Neuronal stem cell (in vitro differentiated cells): ENCODE measurements around the gene CDC123.
A peak's percentile ranks its signal among the peaks of the same experiment; 100 is the strongest.

ENCODE experiments used
- DNase-seq: peaks from one replicate; pipeline ENCODE4 v3.0.0-alpha.2; 2013; ENCODE audit warnings: low spot score
- H2AFZ ChIP-seq: one replicate; pipeline ENCODE4 v1.6.1; 2013; ENCODE audit warnings: mild to moderate bottlenecking, low read length, inconsistent platforms
- H2AK5ac ChIP-seq: 2 replicates; pipeline ENCODE4 v1.6.1; 2013; ENCODE audit warnings: low read depth, mild to moderate bottlenecking, inconsistent platforms, low read length, moderate library complexity, mixed read lengths
- H2BK120ac ChIP-seq: 2 replicates; pipeline ENCODE4 v1.6.1; 2013; ENCODE audit warnings: low read depth, mild to moderate bottlenecking, inconsistent platforms, low read length, moderate library complexity, mixed read lengths
- H2BK12ac ChIP-seq: one replicate; pipeline ENCODE4 v1.6.1; 2013; ENCODE audit warnings: low read length, inconsistent platforms
- H2BK15ac ChIP-seq: 2 replicates; pipeline ENCODE4 v1.6.1; 2013; ENCODE audit warnings: mild to moderate bottlenecking, low read length, inconsistent platforms, mixed read lengths
- H2BK5ac ChIP-seq: one replicate; pipeline ENCODE4 v1.6.1; 2013; ENCODE audit warnings: inconsistent platforms, mild to moderate bottlenecking, low read length, moderate library complexity
- H3K14ac ChIP-seq: one replicate; pipeline ENCODE4 v1.6.1; 2013; ENCODE audit warnings: low read length, inconsistent platforms
- H3K18ac ChIP-seq: 2 replicates; pipeline ENCODE4 v1.6.1; 2013; ENCODE audit warnings: low read length, inconsistent platforms
- H3K23ac ChIP-seq: 2 replicates; pipeline ENCODE4 v1.6.1; 2013; ENCODE audit warnings: low read depth, mild to moderate bottlenecking, mixed read lengths, low read length, inconsistent platforms; ENCODE audit not compliant: poor library complexity
- H3K27ac ChIP-seq: replicated peaks from 3 replicates; pipeline ENCODE4 v1.5.1; 2013; ENCODE audit warnings: low read length, inconsistent platforms
- H3K27me3 ChIP-seq, 3 experiments: 2 replicates each; pipeline ENCODE4 v1.6.1; 2013; ENCODE audit warnings: low read length in 3 of 3, mild to moderate bottlenecking in 2 of 3, inconsistent platforms in 1 of 3, low read depth in 1 of 3, mixed read lengths in 1 of 3, moderate library complexity in 1 of 3; ENCODE audit not compliant: control insufficient read depth in 3 of 3, insufficient read depth in 3 of 3
- H3K36me3 ChIP-seq, 2 donors: replicated peaks in 1 of 2; 2 replicates each; pipeline ENCODE4 v1.6.1; 2013; ENCODE audit warnings: low read length in 2 of 2; ENCODE audit not compliant: control insufficient read depth in 2 of 2, insufficient read depth in 2 of 2
- H3K4ac ChIP-seq: 2 replicates; pipeline ENCODE4 v1.6.1; 2013; ENCODE audit warnings: inconsistent platforms, mild to moderate bottlenecking, low read length, moderate library complexity
- H3K4me1 ChIP-seq, 2 donors: 1 replicate in 1 of 2; 2 replicates in 1 of 2; pipeline ENCODE4 v1.6.1; 2013; ENCODE audit warnings: low read length in 2 of 2, low read depth in 1 of 2; ENCODE audit not compliant: control insufficient read depth in 2 of 2, insufficient read depth in 1 of 2
- H3K4me2 ChIP-seq: one replicate; pipeline ENCODE4 v1.6.1; 2013; ENCODE audit warnings: mild to moderate bottlenecking, low read length, inconsistent platforms; ENCODE audit not compliant: insufficient read depth, poor library complexity, severe bottlenecking
- H3K4me3 ChIP-seq, 2 donors: 2 replicates each; pipeline ENCODE4 v1.5.1; 2013; ENCODE audit warnings: low read length in 2 of 2, mild to moderate bottlenecking in 2 of 2, inconsistent platforms in 1 of 2, moderate library complexity in 1 of 2
- H3K79me1 ChIP-seq: one replicate; pipeline ENCODE4 v1.6.1; 2013; ENCODE audit warnings: low read depth, mild to moderate bottlenecking, inconsistent platforms, low read length, moderate library complexity
- H3K9ac ChIP-seq: one replicate; pipeline ENCODE4 v1.6.1; 2013; ENCODE audit warnings: mild to moderate bottlenecking, low read depth, low read length, inconsistent platforms; ENCODE audit not compliant: poor library complexity
- H3K9me3 ChIP-seq, 2 donors: replicated peaks in 1 of 2; 2 replicates each; pipeline versions ENCODE3 to v1.6.1; 2013; ENCODE audit warnings: low read length in 2 of 2, mild to moderate bottlenecking in 2 of 2, inconsistent platforms in 1 of 2, low read depth in 1 of 2, mixed read lengths in 1 of 2, moderate library complexity in 1 of 2; ENCODE audit not compliant: control insufficient read depth in 2 of 2, insufficient read depth in 1 of 2
- H4K8ac ChIP-seq: one replicate; pipeline ENCODE4 v1.6.1; 2013; ENCODE audit warnings: low read depth, mild to moderate bottlenecking, inconsistent platforms, low read length, moderate library complexity
- H4K91ac ChIP-seq: one replicate; pipeline ENCODE4 v1.6.1; 2013; ENCODE audit warnings: low read length, low read depth, mild to moderate bottlenecking, inconsistent platforms; ENCODE audit not compliant: poor library complexity
- WGBS, 2 donors: extraction: QIAGEN DNeasy Blood & Tissue Kit; methylation state at CpG; one replicate each; pipeline ENCODE4 v1.1.7; 2013; ENCODE audit warnings: missing lambda C conversion rate in 2 of 2, mixed read lengths in 1 of 2; ENCODE audit not compliant: insufficient read length in 2 of 2, insufficient replicate concordance in 1 of 2; ENCODE audit errors: extremely low coverage in 2 of 2; 5-methylcytosine and 5-hydroxymethylcytosine counted together

Gene CDC123

DNA sequence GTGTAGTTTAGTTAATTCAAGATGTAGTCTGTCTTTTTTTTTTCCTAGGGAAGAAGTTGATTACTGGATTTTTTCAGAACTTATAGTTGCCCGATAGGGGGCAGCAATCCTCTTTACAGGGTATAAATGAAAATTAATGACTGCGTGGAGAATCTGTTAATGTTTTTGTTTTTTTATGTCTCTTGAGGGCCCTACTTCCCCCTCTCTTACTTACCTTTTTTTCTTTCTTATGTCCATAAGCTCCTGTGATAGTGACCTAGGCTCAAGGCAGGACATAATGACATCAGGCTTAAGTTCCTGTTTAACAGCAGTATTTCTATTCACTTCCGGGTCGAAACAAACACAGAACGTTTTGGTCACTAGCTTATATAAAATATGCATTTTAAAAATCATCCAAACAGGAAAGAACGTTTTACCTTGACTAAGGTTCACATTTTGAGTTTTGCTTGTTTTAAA is 18.8 kb downstream of the CDC123 start:
- no peak overlapping the region for H2AFZ ChIP-seq
- H4K91ac ChIP-seq: no peak overlapping the region
- H3K27ac ChIP-seq: no peak overlapping the region
- no peak overlapping the region for H2AK5ac ChIP-seq
- DNase-seq: peak; percentile 32
- H3K18ac ChIP-seq: no peak overlapping the region
- no peak overlapping the region for H3K4ac ChIP-seq
- no peak overlapping the region for H3K23ac ChIP-seq
- H2BK5ac ChIP-seq: no peak overlapping the region
- no peak overlapping the region for H3K4me3 ChIP-seq
- H3K36me3 ChIP-seq: peaks cover 33 to 97% of the 10 kb centered on the region in 2 donors
- no peak overlapping the region for H4K8ac ChIP-seq
- H3K79me1 ChIP-seq: no peaks in the 10 kb centered on the region
- WGBS, 2 donors: no CpG with 5 or more reads among the region's 6 CpGs
- H2BK120ac ChIP-seq: no peak overlapping the region
- H2BK15ac ChIP-seq: no peak overlapping the region
- H2BK12ac ChIP-seq: no peak overlapping the region
- no peaks in the 10 kb centered on the region for H3K4me1 ChIP-seq
- no peak overlapping the region for H3K9ac ChIP-seq
- no peak overlapping the region for H3K4me2 ChIP-seq
- peaks cover 7% of the 10 kb centered on the region in 2 donors for H3K9me3 ChIP-seq
- no peak overlapping the region for H3K14ac ChIP-seq
- no peaks in the 10 kb centered on the region for H3K27me3 ChIP-seq

DNA sequence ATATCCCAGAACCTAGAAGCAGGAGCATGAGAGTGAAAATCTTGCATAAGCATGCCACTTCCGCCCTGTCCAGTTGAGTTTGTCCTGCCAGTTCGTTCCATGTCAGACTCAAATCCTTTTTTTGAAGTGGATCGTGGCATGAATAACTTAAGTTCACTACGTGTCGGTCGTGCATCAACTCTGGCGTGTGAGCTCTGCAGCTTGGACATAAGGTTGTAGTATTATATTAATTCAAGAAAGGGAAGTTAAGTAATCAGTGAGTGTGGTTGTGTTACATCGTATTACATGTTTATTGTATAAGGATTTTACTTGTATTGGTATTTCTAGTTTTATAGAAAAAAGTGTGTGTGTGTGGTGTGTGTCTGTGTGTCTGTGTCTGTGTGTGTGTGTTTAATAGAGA is 23.0 kb downstream of the CDC123 start:
- H3K36me3 ChIP-seq: peaks cover 22 to 92% of the 10 kb centered on the region in 2 donors
- no peak overlapping the region for H2BK120ac ChIP-seq
- no peak overlapping the region for H2BK5ac ChIP-seq
- no peak overlapping the region for H4K91ac ChIP-seq
- H3K79me1 ChIP-seq: no peaks in the 10 kb centered on the region
- no peak overlapping the region for H4K8ac ChIP-seq
- H3K4me3 ChIP-seq: no peak overlapping the region
- H2AK5ac ChIP-seq: no peak overlapping the region
- no peak overlapping the region for H3K27ac ChIP-seq
- no peak overlapping the region for H2AFZ ChIP-seq
- DNase-seq: no peak
- no peak overlapping the region for H3K4ac ChIP-seq
- H3K14ac ChIP-seq: no peak overlapping the region
- no peaks in the 10 kb centered on the region for H3K4me1 ChIP-seq
- no peak overlapping the region for H3K18ac ChIP-seq
- no peak overlapping the region for H2BK12ac ChIP-seq
- no CpG with 5 or more reads among the region's 8 CpGs for WGBS, 2 donors
- no peak overlapping the region for H3K9ac ChIP-seq
- no peak overlapping the region for H2BK15ac ChIP-seq
- no peaks in the 10 kb centered on the region for H3K27me3 ChIP-seq
- peaks cover 0 to 5% of the 10 kb centered on the region in 2 donors for H3K9me3 ChIP-seq
- no peak overlapping the region for H3K4me2 ChIP-seq
- no peak overlapping the region for H3K23ac ChIP-seq

DNA sequence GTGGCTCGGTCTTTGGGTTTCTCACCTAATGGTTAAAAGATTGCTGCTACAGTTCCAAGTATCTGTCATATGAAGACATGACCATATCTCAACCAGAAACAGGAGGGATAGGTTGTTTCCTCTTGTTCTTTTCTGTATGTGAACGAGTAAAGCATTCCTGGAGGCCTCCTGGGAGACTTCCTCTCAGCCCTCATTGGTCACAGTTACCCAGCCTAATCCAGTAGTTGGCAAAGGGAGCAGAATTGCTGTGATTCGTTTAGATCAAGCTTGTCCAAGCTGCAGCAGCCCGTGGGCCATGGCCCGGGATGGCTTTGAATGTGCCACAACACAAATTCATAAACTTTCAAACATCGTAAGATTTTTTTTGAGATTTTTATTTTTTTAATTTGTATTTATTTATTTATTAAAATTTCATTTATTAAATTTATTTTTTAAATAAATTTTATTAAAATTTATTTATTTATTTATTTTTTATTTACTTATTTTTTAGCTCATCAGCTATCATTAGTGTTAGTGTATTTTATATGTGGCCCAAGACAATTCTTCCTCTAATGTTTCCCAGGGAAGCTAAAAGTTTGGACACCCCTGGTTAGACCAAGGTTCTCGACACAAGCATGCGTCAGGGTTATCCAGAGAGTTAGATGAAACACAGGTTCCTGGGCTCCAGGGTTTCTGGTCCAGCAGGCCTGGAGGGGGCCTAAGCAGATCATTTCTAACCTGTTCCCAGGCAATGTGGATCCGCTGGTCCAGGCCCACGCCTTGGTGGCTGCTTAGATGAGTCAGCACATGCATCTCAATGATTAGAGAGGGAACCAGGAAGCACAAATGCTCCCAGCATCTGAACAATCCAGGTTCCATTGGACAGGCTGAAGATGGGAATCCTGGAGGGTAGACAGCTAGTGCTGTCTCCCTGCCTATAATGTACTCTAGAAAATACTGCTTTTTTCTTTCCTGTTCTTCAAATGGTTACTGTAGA is 25.6 kb downstream of the CDC123 start:
- no peak overlapping the region for H3K27ac ChIP-seq

DNA sequence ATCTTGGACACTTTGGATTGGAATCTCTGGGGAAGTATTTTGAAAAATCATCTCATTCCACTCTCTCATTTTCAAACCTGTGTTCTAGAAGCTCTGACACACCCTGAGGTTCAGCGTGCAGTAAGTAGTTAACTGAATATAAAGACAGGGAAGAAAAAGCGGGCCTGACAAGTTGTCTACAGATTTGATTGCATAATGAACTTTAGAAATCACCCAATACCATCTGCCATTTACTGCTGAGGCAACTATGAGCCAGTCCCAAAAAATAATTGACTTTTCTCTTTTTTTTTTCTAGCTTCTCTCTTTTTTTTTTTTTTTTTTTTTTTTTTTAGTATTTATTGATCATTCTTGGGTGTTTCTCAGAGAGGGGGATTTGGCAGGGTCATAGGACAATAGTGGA is 29.5 kb downstream of the CDC123 start:
- H3K14ac ChIP-seq: no peak overlapping the region
- H3K18ac ChIP-seq: no peak overlapping the region
- H3K9ac ChIP-seq: no peak overlapping the region
- no peak overlapping the region for H2BK5ac ChIP-seq
- no CpG with 5 or more reads among the region's 2 CpGs for WGBS, 2 donors
- H4K91ac ChIP-seq: no peak overlapping the region
- no peak for DNase-seq
- no peak overlapping the region for H2AK5ac ChIP-seq
- H3K4me3 ChIP-seq: no peak overlapping the region
- no peak overlapping the region for H2BK12ac ChIP-seq
- no peaks in the 10 kb centered on the region for H3K4me1 ChIP-seq
- no peak overlapping the region for H2BK120ac ChIP-seq
- H2BK15ac ChIP-seq: no peak overlapping the region
- H3K27me3 ChIP-seq: no peaks in the 10 kb centered on the region
- H4K8ac ChIP-seq: no peak overlapping the region
- no peak overlapping the region for H3K4me2 ChIP-seq
- no peak overlapping the region for H3K27ac ChIP-seq
- peaks cover 2 to 8% of the 10 kb centered on the region in 2 donors for H3K9me3 ChIP-seq
- peaks cover 18 to 76% of the 10 kb centered on the region in 2 donors for H3K36me3 ChIP-seq
- H3K79me1 ChIP-seq: peaks cover 5% of the 10 kb centered on the region
- no peak overlapping the region for H3K4ac ChIP-seq
- no peak overlapping the region for H2AFZ ChIP-seq
- H3K23ac ChIP-seq: no peak overlapping the region

More for the DNA sequence above, 25.6 kb downstream of the CDC123 start:
- Histone ChIP-seq H3K4ac (no peak overlapping the region), H3K23ac (no peak overlapping the region), H2BK5ac (no peak overlapping the region), H3K4me3 (no peak overlapping the region), H3K14ac (no peak overlapping the region), H2BK12ac (no peak overlapping the region), H2AK5ac (no peak overlapping the region), H2BK15ac (no peak overlapping the region), H3K9me3 (peaks cover 2 to 8% of the 10 kb centered on the region in 2 donors), H4K91ac (no peak overlapping the region), H2BK120ac (no peak overlapping the region), H3K9ac (no peak overlapping the region), H3K4me1 (no peaks in the 10 kb centered on the region), H2AFZ (no peak overlapping the region), H4K8ac (no peak overlapping the region), H3K27me3 (no peaks in the 10 kb centered on the region), H3K18ac (no peak overlapping the region), H3K36me3 (peaks cover 26 to 84% of the 10 kb centered on the region in 2 donors), H3K79me1 (peaks cover 2% of the 10 kb centered on the region), H3K4me2 (no peak overlapping the region)
- WGBS, 2 donors: no CpG with 5 or more reads among the region's 10 CpGs
- no peak for DNase-seq
